GM21381 (cell line): Measurements from ENCODE around the gene AGBL4.
"Not testable (repeated sequence)": the region's sequence is repeated elsewhere in the genome, so short reads cannot be mapped to it uniquely, and the experiment has no call there.

Experiments
- ATAC-seq: cut with Tn5 transposase; IDR thresholded peaks from one replicate; pipeline ENCODE4 v1.9.1; 2021; ENCODE audit warnings: mild to moderate bottlenecking, moderate library complexity; ENCODE audit not compliant: unreplicated experiment

AGBL4 gene

GRCh38 chr1:49448200-49448599 lies 575.6 kb downstream of the AGBL4 start:
- no peak for ATAC-seq

- no peak for ATAC-seq
Observed at GRCh38 chr1:49436865-49437264, 586.9 kb downstream of the AGBL4 start.

GRCh38 chr1:49435291-49435690 lies 588.5 kb downstream of the AGBL4 start:
- ATAC-seq = no peak

GRCh38 chr1:49424782-49425181 lies 599.0 kb downstream of the AGBL4 start:
- ATAC-seq = no peak

GRCh38 chr1:49416758-49417157 lies 607.0 kb downstream of the AGBL4 start:
- ATAC-seq = no peak

GRCh38 chr1:49408346-49408745 lies 615.4 kb downstream of the AGBL4 start:
- ATAC-seq = no peak

GRCh38 chr1:49397086-49397485 lies 626.7 kb downstream of the AGBL4 start:
- no peak for ATAC-seq

GRCh38 chr1:49394200-49394599 lies 629.6 kb downstream of the AGBL4 start:
- no peak for ATAC-seq

- no peak for ATAC-seq
Observed at GRCh38 chr1:49389699-49390098, 634.1 kb downstream of the AGBL4 start.

- no peak for ATAC-seq
Observed at GRCh38 chr1:49364676-49365075, 659.1 kb downstream of the AGBL4 start.

GRCh38 chr1:49363628-49364027 lies 660.1 kb downstream of the AGBL4 start:
- no peak for ATAC-seq

- no peak for ATAC-seq
Observed at GRCh38 chr1:49358036-49358435, 665.7 kb downstream of the AGBL4 start.

GRCh38 chr1:49356594-49356993 lies 667.2 kb downstream of the AGBL4 start:
- no peak for ATAC-seq

GRCh38 chr1:49351768-49352167 lies 672.0 kb downstream of the AGBL4 start:
- ATAC-seq = no peak

GRCh38 chr1:49346767-49347349 lies 676.9 kb downstream of the AGBL4 start:
- no peak for ATAC-seq

GRCh38 chr1:49340576-49340975 lies 683.2 kb downstream of the AGBL4 start:
- ATAC-seq = no peak

- no peak for ATAC-seq
Observed at GRCh38 chr1:49339043-49339442, 684.7 kb downstream of the AGBL4 start.

GRCh38 chr1:49337251-49337650 lies 686.5 kb downstream of the AGBL4 start:
- no peak for ATAC-seq

GRCh38 chr1:49333906-49334305 lies 689.8 kb downstream of the AGBL4 start:
- no peak for ATAC-seq

GRCh38 chr1:49331066-49331852 lies 692.5 kb downstream of the AGBL4 start:
- ATAC-seq = no peak

- ATAC-seq = no peak
Observed at GRCh38 chr1:49323925-49324540, 699.7 kb downstream of the AGBL4 start.

GRCh38 chr1:49320493-49320892 lies 703.3 kb downstream of the AGBL4 start:
- ATAC-seq = not testable (repeated sequence)
